DMS53 (cell line): ENCODE results near the gene DUSP9.
A peak's percentile ranks its signal among the peaks of the same experiment; 100 is the strongest.

Source experiments
- DNase-seq: peaks from one replicate; lab custom pipeline; 2025; lab: John Stamatoyannopoulos, UW

Gene DUSP9

DNA sequence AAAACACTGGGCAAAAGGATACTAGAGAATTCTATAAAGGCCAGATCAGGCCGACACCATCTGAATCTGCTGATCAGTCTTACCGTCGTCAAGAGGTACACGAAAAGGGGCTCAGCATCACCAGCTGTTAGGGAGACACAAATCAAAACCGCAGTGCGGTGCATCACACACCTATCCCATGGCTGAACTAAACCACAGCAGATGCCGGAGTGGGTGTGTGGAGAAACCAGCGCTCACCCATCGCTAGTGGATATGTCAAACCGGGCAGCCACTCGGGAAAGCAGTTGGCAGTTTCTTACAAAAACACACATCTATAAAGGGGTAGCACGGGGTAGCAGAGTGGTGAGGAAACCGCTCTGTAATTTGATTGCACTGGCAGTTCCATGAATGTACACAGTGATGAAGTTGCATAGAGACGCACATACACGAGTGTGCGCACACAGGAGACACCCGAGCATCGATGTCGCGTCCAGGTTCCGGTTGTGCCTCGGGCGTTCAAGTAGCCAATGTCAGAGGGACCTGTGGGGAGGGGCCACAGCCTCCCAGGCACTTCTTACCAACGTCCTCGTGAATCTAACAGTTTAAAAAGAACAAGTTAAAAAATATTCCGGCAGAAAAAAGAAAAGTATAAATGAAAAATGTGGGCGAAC is 24.9 kb upstream of the DUSP9 start:
- DNase-seq, result no peak

- no peak for DNase-seq
Measured at GRCh38 chrX:153622661-153623309, 24.2 kb upstream of the DUSP9 start.

DNA sequence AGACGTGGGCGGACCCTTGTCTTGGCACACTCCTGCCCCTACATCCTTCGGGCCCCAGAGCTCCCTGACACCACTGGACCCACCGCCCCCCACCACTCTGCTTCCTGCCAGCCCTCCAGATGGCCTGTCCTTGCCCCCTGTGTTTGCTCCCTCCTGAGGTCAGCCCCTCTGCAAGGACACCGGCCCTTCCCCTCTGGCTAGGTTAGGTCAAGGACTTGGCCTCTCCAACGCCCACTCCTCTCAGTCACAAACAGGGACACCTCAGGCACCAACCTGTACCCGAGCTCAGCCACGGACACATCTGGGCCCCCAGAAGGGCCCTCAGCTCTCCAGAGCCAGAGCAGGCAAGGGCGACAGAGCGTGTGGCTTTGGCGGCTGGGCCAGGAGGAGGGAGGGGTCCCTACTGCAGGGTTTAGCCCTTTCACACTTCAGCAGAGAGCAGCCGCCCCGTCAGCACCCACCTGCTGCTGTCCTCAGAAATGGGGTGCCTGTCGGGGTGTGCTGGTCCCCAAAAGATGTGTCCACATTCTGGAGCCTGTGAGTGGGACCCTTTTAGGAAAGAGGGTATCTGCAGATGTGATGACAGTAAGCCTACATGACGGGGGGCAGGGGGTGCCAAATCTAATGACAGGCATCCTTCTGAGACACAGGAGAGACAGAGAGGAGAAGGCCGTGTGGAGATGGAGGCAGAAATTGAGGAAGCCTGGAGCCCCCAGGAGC is 23.5 kb upstream of the DUSP9 start:
- DNase-seq, result no peak

DNA sequence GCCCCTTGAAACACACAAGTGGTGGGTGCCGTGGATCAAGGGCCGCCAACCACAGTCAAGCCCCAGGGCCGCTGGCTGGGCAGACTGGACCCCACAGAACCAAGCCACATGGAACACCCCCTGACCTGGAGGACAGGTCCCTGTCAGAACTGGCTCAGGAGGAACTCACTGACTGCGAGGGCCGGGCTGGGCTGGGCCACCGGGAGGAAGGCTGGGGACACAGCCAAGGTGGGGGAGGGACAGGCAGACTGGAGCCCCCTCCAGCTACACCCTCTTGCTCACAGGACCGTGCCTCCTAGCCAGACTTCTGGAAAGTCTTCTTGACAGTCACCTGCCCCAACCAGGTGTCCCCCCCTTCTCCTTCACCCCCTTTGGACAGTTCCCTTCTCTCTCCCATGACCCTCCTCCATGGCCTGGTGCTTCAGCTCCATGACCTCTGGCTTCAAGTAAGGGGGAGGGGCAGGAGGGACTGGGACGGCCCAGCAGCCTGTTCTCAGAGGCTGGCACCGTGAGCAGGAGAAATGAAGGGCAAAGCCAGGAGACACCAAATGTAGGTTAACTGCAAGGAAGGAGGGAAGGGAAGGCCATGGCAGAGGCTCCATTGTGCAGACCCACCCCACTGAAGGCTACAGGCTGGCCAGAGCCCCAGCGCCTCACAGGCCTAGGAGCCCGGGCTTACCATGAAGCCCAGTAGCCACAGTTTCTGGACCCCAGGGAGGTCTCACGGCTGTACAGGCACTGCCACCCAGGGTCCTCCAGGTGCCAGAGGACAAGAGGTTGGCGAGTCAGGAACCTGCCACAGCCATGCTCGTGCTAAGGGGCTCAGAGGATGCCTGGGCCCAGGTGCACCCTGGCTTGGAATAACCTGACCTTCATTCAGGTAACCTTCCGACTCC is 22.6 kb upstream of the DUSP9 start:
- no peak for DNase-seq

DNA sequence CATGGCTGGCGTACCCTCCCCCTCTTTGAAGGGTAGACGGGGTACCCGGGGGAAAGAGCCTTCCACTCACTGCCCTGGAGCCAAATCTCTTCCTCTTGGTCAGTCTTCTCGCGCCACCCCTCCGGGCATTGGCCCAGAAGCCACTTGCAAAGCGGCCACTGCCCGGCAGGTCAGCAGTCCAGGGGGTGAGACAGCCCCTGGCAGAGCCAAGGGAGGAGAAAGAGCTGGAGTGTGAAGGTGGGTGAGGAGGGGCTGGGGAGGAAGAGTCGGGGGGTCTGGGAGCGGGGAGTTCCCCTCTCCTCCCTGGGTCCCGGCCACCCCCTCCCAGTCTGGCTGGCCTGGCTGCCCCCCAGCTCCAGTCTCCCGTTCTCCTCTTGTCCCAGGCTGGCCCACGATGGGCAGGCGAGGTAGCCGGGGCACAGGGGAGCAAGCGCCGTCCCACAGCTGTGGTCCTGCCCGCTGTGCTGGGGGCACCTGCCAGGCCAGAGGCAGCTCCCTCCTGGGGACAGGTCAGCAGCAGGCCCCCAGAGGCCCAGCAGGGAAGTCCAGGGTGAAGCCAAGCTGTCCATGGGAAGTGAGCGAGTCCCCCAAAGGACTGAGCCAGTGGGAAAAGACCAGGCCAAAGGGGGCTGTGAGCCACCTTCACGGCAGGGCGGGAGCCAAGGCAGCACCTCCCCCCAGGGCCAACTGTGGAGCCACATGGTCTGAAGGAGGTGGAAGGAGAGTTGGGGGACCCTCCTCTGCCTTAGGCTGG is 21.6 kb upstream of the DUSP9 start:
- no peak for DNase-seq

DNA sequence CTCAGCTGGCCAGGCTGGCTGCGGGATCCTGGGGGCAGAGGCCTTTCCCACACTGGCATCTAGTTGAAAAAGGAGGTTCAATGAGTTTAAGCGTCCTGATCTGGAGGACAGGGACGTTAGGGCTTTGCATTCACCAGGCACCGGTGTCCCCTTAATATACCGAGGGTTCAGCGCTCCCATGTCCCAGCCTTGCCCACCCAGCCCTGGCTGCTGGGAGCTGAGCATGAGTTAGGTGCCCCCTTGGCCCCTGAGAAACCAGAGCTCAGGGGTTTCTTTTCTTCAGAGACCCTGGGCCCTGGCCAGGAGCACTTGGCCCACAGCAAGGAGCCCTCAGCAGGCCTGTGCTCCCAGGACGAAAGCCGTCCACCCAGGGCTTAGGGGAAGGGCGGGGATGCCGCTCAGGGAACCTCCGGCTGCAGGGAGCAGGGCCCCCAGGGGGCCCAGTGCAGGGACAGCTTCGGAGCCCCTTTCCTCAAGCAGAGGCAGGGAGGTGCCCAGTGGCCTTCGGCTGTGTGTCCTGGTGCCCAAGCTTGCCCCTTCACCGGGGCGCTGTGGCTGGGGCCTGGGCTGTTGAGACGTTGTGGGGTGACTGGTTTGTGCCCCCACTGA is 20.9 kb upstream of the DUSP9 start:
- no peak for DNase-seq

DNA sequence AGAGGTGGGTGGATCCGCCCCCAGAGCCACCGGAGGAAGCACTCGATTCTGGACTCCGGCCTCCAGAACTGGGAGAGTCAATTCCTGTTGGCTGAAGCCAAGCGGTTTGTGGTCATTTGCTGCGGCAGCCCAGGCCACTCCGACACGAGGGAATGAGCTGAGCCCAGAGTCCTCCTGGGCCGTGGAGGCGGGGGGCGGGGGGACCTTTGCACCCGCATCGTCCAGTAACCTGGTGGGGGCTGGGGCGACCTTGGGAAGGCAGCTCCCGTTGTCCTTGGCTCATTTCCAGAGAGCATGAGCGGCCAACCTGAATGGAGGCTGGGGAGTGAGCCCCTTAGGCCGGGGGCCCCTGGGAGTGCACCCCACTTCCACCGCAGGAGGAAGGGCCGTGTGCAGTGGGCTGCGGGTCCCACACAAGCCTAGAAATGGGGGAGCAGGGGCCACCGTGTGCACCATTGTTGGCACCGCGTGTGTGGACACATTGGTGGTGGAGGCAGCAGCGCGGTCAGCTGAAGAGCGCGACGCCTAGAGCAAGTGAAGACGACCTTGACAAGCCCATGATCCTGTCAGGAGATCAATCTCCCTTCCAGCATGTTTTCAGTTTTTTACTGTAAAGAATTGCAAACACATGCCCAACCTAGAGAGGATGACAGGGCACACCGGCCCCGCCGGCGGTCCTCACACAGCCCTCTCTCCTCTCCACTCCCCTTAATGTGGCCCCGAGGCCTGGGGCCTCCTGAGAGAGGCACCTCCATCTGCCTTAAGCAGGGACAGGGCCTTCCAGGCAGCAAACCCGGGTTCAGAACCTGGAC is 19.9 kb upstream of the DUSP9 start:
- DNase-seq, result no peak

- peak; percentile 29 for DNase-seq
Measured at GRCh38 chrX:153627675-153628111, 19.3 kb upstream of the DUSP9 start.

- peak; percentile 29 for DNase-seq
Measured at GRCh38 chrX:153628129-153628528, 18.9 kb upstream of the DUSP9 start.

DNA sequence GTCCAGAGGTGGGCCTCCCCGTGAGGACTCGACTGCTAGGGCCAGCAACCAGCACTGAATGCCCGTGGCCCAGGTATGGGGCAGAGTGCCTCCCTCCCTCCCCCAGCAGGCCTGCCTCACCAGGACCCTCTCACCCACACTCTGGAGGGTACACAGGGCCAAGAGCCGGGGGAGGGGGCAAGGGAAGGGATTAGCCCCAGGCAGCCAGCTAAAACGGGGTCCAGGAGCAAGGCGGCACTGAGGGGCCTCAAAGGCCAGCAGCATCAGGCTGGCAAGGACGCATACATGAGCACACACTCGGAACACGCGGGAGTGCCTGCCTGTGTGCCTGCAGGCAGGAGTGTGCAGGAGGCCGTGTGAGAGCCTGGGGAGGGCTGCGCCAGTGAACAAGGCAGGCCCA is 18.3 kb upstream of the DUSP9 start:
- DNase-seq, result no peak

DNA sequence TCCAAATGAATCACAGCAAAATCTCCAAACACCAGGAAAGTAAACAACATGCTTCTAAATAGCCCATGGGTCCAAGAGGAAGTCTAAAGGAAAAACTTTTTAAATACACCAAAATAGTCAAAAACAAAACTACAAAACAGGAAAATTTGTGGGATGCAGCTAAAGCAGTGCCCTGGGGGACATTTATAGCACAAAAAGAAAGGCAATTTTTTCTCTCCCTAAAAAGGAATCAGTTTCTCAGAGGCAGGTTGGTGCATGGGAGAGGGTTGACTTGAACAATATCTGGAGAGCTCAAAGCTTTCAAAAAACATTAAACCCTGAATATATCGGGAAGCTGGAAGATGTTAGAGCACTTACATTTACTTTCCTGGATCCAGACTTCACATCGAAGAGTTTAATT is 15.7 kb upstream of the DUSP9 start:
- DNase-seq, result no peak

- DNase-seq, result no peak
Measured at GRCh38 chrX:153631907-153632594, 15.0 kb upstream of the DUSP9 start.

DNA sequence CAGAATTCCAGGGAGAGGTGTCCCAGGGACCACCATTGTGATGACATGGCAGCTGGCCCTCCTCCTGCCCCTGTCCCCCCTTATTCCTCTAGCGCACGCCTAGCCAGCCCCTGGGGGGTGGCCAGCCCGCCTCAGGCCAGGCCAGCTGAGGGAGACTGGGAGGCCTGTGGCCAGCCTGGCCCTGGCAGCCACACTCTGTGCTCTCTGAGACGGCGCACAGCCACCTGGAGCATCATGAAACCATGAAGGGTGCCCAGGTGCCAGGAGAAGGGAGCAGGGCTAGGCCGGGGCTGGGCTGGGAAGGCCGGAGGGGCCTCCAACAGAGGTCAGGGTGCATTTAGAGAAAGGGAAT is 14.4 kb upstream of the DUSP9 start:
- no peak for DNase-seq

- no peak for DNase-seq
Measured at GRCh38 chrX:153633048-153633447, 14.0 kb upstream of the DUSP9 start.

- DNase-seq, result no peak
Measured at GRCh38 chrX:153633607-153634180, 13.3 kb upstream of the DUSP9 start.

DNA sequence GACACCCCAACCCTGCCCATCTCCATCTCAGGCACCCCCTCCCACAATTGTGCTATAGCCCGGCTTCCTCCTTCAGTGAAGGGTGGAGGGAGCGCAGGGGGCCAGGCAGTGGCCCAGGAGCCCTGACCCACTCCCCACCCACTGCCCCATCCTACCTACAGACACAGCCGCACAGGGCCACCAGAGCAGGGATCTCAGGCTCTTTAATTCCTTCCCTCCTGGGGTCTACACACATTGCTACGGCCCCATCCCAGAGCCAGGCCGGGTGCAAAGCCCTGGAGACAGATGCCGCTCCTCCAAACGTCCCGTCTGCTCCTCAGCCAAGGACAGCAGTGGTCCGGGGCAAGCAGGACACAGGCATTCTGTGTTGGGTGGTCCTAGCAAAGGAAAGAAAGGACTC is 12.8 kb upstream of the DUSP9 start:
- no peak for DNase-seq

DNA sequence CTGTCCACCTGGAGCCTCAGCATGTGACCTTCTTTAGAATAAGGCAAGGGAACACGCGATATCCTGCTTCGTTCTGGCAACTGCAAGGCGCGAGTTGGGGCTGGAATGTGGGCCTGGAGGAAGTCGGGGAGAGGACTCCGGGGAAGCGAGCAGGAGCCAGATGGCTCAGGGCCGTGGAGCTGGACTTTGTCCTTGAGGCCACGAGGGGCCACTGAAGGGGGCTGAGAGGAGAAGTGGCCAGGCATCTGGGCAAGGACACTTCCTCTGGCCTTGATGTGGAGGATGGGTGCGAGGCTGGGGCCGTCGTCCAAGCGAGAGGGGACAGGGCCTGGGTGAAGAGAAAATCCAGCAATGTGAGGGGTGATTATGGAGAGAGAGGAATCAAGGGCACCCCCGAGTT is 12.2 kb upstream of the DUSP9 start:
- no peak for DNase-seq

DNA sequence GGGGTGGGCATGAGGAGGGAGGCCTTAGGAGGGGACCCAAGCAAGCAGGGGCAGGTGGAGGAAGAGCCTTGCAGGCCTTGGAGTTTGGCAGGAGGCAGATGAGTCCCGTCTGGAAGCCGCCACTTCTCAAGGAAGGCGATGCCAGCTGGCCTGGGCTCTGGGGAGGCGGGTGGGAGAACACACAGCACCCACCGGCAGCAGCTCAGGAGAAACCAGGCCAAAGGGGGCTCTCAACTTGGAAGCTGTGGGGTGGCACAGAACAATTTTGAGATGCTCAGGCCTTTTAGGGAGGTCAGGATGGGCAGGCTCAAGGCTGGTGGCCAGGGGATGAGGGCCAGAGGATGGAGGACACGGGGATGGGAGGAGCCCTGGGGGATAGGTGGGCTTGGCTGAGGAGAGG is 11.6 kb upstream of the DUSP9 start:
- DNase-seq, result no peak
